ENCODE data around the gene TAF15.

DNA sequence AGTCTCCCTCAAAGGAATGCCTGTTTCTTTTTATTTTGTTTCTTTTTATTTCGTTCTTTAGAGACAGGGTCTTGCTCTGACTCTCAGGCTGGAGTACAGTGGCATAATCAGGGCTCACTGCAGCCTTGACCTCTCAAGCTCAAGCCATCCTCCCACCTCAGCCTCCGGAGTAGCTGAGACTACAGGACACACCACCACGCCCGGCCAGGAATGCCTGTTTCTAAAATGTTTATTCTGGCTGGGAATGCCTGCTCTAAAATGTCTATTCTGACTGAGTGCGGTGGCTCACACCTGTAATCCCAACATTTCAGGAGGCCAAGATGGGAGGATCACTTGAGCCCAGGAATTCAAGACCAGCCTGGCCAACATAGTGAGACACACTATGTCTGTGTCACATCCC lies 11.4 kb upstream of the TAF15 start:
- TF ChIP-seq POLR2AphosphoS5 (IDR thresholded peaks at IDR 0.05; ENCODE audit: borderline replicate concordance, low read depth, low read length) (no peak), EZH2 (IDR thresholded peaks at IDR 0.05) (no peak), FOXP2 (optimal IDR thresholded peaks at IDR 0.05; ENCODE audit: control extremely low read depth, extremely low read length, insufficient read depth) (no peak)
